HG03565 (cell line): Measurements from ENCODE around the gene CLIC5.

Experiments
- ATAC-seq: cut with Tn5 transposase; IDR thresholded peaks from one replicate; pipeline ENCODE4 v1.9.1; 2021; ENCODE audit warnings: mild to moderate bottlenecking, moderate library complexity; ENCODE audit not compliant: unreplicated experiment

Gene CLIC5

DNA sequence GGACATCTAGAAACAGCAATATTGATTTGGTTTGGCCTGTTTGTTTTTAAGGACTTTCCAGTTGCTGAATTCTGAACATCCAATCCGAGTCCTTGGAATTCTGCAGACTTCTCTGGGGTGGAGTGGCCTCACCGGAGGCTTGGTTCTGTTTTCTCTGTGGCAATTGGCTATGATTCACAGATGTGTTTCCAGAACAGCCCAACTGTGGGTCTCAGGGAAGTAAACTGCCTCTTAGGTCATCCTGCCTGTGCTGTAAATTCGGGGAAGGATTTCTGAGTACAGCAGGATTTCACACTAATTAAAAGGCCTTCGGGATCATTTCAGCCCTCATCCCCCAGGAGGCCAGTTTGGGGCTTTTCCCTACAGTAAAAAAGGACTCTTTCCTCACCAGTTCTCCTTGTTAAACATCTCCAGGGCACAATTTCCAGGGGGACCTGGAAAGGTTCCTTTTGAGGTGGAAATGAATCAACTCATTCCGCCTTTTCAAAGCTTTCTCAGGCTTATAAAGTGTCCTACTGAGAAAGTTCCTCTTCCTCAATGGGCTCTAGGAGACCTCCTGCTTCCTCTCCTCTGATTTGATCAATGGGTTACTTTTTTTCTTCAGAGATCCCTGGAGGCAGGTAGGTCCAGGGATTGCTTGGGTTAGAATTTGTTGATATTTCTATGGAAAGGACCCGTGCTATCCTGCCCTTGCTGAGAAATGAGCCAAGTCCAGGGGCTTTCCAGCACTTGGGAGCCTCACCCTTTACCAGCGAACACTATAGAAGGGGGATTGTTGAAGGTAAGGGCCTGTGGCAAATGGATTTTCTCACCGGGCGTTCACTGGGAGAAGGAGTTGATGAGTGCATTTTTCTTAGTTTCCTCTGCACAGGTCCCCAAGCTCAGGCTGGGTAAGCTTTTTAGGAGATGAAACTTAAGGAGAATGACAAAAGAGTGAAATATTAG lies 114.6 kb downstream of the CLIC5 start:
- no peak for ATAC-seq

DNA sequence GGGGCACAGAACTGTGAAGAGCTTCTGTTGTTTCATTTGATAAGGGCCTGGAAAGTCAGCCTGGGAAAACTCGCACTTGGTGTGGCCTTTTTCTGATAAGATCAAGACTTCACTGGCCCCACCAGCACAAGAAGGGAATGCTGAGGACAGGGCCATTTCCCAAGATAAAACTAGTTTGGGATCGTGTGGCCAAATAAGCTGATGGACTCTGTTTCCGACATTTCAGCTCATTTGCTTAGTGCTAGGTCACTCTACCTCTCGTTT lies 116.0 kb downstream of the CLIC5 start:
- ATAC-seq, result no peak

DNA sequence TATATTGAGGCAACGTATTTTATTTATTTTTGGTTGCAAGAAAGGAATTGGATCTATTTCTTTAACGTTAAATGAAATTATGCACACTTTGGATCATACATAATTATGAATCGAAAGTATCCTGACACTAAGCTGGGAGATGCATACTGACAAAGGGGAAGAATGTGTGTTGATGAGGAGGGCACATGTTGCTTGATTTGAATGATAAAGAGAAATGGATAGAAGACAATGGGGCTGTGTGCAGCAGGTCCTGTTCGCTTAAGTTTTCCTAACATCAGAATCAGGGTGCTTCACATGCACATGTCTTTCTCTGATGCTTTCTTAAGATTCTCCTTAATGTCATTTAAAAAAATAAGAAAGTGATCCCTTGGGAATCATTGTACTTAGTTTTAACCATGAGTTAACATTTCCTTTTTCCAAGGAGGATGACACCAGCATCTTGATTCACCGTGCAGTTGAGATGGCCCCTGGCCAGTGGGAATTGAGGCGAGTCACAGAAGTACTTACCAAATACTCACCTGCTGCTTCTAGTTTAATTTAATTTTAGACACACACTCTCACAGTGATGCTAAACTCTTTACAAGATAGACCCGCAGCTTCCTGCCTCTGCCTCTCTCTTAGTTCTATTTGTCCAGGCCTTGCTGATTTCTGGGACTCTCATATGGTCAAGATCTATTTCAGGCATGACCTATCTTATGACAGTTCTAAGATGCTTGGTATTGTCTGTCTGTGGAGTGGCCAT lies 116.5 kb downstream of the CLIC5 start:
- no peak for ATAC-seq

- ATAC-seq, result no peak
Measured at GRCh38 chr6:45896783-45897441, 118.7 kb downstream of the CLIC5 start.

GRCh38 chr6:45895569-45895968 lies 120.1 kb downstream of the CLIC5 start:
- ATAC-seq, result no peak

- ATAC-seq, result no peak
Measured at GRCh38 chr6:45892696-45893245, 122.9 kb downstream of the CLIC5 start.

GRCh38 chr6:45892196-45892595 lies 123.5 kb downstream of the CLIC5 start:
- ATAC-seq, result no peak

DNA sequence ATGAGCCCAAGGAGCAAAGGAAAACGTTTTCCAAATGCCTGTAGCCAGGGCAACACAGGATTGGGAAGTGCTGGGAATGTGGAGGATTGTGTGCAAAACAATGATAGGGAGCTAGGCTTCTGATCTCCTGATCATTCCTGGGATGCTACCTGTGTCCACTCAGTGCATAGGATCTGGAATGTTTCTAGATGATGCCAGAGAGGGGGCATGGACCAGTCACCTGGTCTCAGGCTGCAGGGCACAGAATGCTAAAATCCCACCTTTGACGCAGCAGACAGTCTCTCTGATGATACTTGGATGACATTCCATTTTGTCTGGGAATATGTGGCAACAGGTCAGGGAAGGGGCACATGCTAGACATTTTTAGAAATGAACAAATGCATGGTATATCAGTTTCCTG lies 128.9 kb downstream of the CLIC5 start:
- no peak for ATAC-seq

DNA sequence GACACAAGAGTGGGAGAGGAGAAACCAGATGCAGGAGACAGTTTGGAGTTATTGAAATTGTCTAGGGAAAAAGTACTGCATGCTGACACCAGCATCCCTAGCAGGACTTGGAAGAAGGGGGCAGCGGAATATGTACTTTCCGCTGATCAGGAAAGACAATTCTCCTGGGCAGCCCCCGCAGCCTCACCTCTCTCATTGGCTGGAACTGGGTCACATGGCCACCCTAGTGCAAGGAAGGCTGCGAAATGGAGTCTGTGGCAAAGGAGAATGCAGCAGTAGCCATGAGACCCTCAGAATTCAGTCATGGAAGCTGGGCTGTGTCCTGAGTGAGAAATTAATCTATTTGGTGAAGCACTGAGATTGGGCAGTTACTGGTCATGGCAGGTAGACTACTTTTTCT lies 131.3 kb downstream of the CLIC5 start:
- no peak for ATAC-seq

DNA sequence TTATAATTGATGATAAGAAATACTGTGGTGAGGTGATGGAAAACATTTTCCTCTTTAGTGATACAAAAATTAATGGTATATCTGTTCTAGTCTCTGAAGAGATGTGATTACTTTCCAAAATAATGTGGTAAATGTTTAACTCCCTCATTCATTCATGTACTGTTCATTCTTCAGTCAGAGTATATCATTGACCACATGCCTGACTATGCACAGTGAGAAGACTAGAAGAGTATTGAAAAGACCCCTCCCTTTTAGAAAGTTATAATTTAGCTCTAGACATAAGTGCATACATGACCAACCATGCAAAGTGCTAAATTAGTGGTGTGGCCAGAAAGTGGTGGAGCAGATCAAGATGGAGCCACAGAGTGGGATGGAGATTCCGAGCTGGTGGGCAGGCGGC lies 133.0 kb downstream of the CLIC5 start:
- no peak for ATAC-seq

DNA sequence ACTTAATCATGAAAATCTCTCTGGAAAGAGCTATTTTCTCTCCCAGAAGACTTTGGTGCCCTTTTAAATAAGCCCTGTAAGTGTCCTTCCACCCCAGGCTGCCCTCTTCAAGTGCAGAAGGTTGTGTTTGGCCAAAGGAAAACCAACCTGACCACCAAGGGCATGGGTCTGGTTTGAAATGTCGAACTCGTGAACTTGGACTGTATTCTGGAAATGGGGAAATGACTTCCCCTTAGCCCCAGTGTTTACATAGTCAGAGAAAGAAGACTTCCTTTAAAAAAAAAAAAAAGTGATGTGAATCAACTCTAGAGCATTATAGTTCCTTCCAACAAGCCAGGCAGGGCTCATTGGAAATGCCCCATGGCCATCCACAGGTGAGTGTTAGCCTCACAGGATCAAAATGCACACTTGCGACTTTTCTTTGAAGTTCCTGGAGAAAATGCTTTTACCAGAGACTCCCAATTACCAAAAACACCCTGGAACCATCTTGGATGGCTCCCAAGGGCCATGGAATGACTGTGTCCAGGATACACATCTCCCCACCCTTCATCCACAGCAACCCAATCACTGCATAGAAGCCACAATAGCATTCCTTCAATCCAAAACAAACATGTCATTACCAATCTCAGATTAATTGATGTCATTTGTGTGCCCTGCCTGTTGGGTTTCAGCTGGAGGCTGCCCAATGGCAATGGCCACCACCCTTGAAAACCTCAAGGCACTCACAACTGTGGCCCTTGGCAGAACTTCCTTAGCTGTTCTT lies 133.8 kb downstream of the CLIC5 start:
- no peak for ATAC-seq

- ATAC-seq, result no peak
Measured at GRCh38 chr6:45880676-45881075, 135.0 kb downstream of the CLIC5 start.

- no peak for ATAC-seq
Measured at GRCh38 chr6:45880159-45880558, 135.5 kb downstream of the CLIC5 start.

- ATAC-seq, result no peak
Measured at GRCh38 chr6:45877970-45878590, 137.6 kb downstream of the CLIC5 start.

DNA sequence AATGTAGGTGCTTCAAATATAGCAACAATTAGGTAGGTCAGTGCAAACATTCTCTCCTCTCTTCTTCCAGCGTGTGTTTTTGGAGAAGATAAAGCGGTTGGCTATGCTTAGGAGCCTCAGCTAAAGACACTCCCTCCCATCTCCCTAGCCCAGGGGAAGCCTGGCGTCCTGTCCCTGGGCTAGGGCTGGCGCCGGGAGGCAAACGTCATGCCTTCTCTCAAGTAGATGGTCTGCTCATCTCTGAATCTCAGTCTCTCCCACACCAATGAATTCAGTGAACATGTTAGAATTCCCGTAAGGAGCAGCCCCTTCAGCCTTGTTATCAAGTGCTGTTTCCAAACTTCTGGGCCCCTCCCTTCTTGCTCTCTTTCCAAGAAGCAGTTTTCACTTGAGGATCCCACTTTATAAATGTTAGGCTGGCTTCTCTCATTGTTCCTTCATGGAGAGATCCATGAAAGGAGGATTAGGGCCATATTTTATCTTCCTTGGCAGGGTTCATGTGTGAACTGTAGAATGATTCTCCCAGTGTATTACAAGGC lies 142.8 kb downstream of the CLIC5 start:
- no peak for ATAC-seq

DNA sequence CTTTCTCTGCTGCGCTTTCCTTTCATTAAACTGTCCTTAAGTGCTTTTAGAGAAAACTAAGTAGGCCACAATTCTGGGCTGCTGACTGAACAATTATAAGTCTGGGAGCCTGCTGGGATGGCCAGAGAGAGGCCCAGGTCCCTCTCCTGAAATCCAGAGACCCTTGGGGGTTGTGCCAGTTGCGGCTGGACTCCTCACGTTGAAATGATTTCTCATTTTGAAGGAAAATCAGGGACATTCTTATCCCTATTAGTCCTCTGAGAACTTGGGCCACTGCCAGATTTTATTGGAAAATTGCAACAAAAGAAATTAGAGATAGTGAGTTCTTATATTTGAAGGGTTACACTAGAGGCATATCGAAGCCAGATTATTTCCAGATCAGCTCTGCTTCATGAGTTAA lies 145.1 kb downstream of the CLIC5 start:
- ATAC-seq, result no peak

GRCh38 chr6:45864651-45865050 lies 151.0 kb downstream of the CLIC5 start:
- no peak for ATAC-seq

- ATAC-seq, result no peak
Measured at GRCh38 chr6:45858691-45859090, 157.0 kb downstream of the CLIC5 start.

- ATAC-seq, result no peak
Measured at GRCh38 chr6:45857827-45858226, 157.8 kb downstream of the CLIC5 start.
